ENCODE results near the gene PSMF1.

PSMF1 gene

GRCh38 chr20:1118336-1119127, at the start of gene PSMF1:
TSS of gene PSMF1 (plus strand) at chr20:1118602. CDS start at chr20:1118774, 172 bp downstream.
- peak; percentile 96 for DNase-seq (ENCODE audit: low spot score)

GRCh38 chr20:1072258-1072657, 46.1 kb upstream of the PSMF1 start:
- DNase-seq (ENCODE audit: low spot score) = no peak

- DNase-seq (ENCODE audit: low spot score) = no peak
Measured at GRCh38 chr20:1075616-1076015, 42.8 kb upstream of the PSMF1 start.

GRCh38 chr20:1081891-1082290, 36.5 kb upstream of the PSMF1 start:
- no peak for DNase-seq (ENCODE audit: low spot score)

- no peak for DNase-seq (ENCODE audit: low spot score)
Measured at GRCh38 chr20:1083431-1084080, 34.8 kb upstream of the PSMF1 start.

- no peak for DNase-seq (ENCODE audit: low spot score)
Measured at GRCh38 chr20:1085492-1086276, 32.7 kb upstream of the PSMF1 start.

GRCh38 chr20:1086277-1087213, 31.9 kb upstream of the PSMF1 start:
- no peak for DNase-seq (ENCODE audit: low spot score)

- DNase-seq (ENCODE audit: low spot score) = no peak
Measured at GRCh38 chr20:1087311-1087905, 31.0 kb upstream of the PSMF1 start.

GRCh38 chr20:1094751-1095150, 23.7 kb upstream of the PSMF1 start:
- no peak for DNase-seq (ENCODE audit: low spot score)

GRCh38 chr20:1101533-1101932, 16.9 kb upstream of the PSMF1 start:
- DNase-seq (ENCODE audit: low spot score) = no peak

GRCh38 chr20:1102016-1102415, 16.4 kb upstream of the PSMF1 start:
- no peak for DNase-seq (ENCODE audit: low spot score)

GRCh38 chr20:1103751-1104150, 14.7 kb upstream of the PSMF1 start:
- DNase-seq (ENCODE audit: low spot score) = no peak

GRCh38 chr20:1105599-1106194, 12.7 kb upstream of the PSMF1 start:
- DNase-seq (ENCODE audit: low spot score) = no peak

GRCh38 chr20:1107176-1107575, 11.2 kb upstream of the PSMF1 start:
- no peak for DNase-seq (ENCODE audit: low spot score)

GRCh38 chr20:1108437-1108920, 9.9 kb upstream of the PSMF1 start:
- DNase-seq (ENCODE audit: low spot score) = peak; percentile 78

- no peak for DNase-seq (ENCODE audit: low spot score)
Measured at GRCh38 chr20:1112908-1113307, 5.5 kb upstream of the PSMF1 start.

- no peak for DNase-seq (ENCODE audit: low spot score)
Measured at GRCh38 chr20:1118004-1118335, 432 bp upstream of the PSMF1 start.

- no peak for DNase-seq (ENCODE audit: low spot score)
Measured at GRCh38 chr20:1119128-1119505, 715 bp downstream of the PSMF1 start.

GRCh38 chr20:1119524-1119923, 1.1 kb downstream of the PSMF1 start:
- DNase-seq (ENCODE audit: low spot score) = no peak

GRCh38 chr20:1121429-1121828, 3.0 kb downstream of the PSMF1 start:
- DNase-seq (ENCODE audit: low spot score) = no peak
